HEK293T (cell line): ENCODE results near the gene MLH3.

Source experiments
- ARNT ChIP-seq: fragments of 450-650 bp; IDR thresholded peaks from 2 replicates; pipeline ENCODE4 v1.6.1; 2017; ENCODE audit warnings: mild to moderate bottlenecking
- BHLHE40 ChIP-seq: fragments of 450-650 bp; IDR thresholded peaks from 2 replicates; pipeline ENCODE4 v1.6.1; 2016; ENCODE audit warnings: mild to moderate bottlenecking, moderate library complexity, borderline replicate concordance
- CTBP1 ChIP-seq: fragments of 450-650 bp; IDR thresholded peaks from 2 replicates; pipeline ENCODE4 v1.6.1; 2016; ENCODE audit warnings: borderline replicate concordance
- ELF4 ChIP-seq: fragments of 450-650 bp; IDR thresholded peaks from 2 replicates; pipeline ENCODE4 v1.6.1; 2017; ENCODE audit warnings: antibody characterized with exemption
- FOXA1 ChIP-seq: fragments of 450-650 bp; IDR thresholded peaks from 2 replicates; pipeline ENCODE4 v1.6.1; 2016; ENCODE audit warnings: mild to moderate bottlenecking
- FOXK2 ChIP-seq: fragments of 450-650 bp; IDR thresholded peaks from 2 replicates; pipeline ENCODE4 v1.6.1; 2016; ENCODE audit warnings: mild to moderate bottlenecking
- FOXM1 ChIP-seq: fragments of 450-650 bp; IDR thresholded peaks from 2 replicates; pipeline ENCODE4 v1.6.1; 2017; ENCODE audit warnings: mild to moderate bottlenecking, borderline replicate concordance
- L3MBTL2 ChIP-seq: fragments of 450-650 bp; conservative IDR thresholded peaks from 2 replicates; pipeline ENCODE4 v1.6.1; 2016; ENCODE audit warnings: mild to moderate bottlenecking
- SP1 ChIP-seq: fragments of 450-650 bp; IDR thresholded peaks from 2 replicates; pipeline ENCODE4 v1.6.1; 2017
- SUZ12 ChIP-seq: fragments of 450-650 bp; IDR thresholded peaks from 2 replicates; pipeline ENCODE4 v1.6.1; 2016; ENCODE audit warnings: mild to moderate bottlenecking
- TARDBP ChIP-seq: fragments of 450-650 bp; IDR thresholded peaks from 2 replicates; pipeline ENCODE4 v1.6.1; 2016

GRCh38 chr14:75084513-75084912 is 33.2 kb upstream of the MLH3 start:
- no peak for TF ChIP-seq L3MBTL2
- TF ChIP-seq TARDBP = no peak
- TF ChIP-seq SP1 = no peak
- TF ChIP-seq BHLHE40 = no peak
- TF ChIP-seq ELF4 = no peak
- TF ChIP-seq FOXA1 = no peak
- TF ChIP-seq ARNT = no peak
- TF ChIP-seq FOXM1 = no peak
- TF ChIP-seq SUZ12 = no peak
- no peak for TF ChIP-seq FOXK2
- no peak for TF ChIP-seq CTBP1
